GM18517 (cell line): Measurements from ENCODE around the gene OR14A16.

ENCODE experiments used
- ATAC-seq: cut with Tn5 transposase; IDR thresholded peaks from one replicate; pipeline ENCODE4 v1.9.1; 2021; ENCODE audit warnings: mild to moderate bottlenecking, moderate library complexity; ENCODE audit not compliant: unreplicated experiment

The OR14A16 gene

GRCh38 chr1:247769603-247770002 lies 54.3 kb downstream of the OR14A16 start:
- ATAC-seq = no peak
